Kasumi-1 (cell line): ENCODE measurements around the gene UMPS.

ENCODE experiments used
- DNase-seq, 2 experiments: peaks; one replicate each; lab custom pipeline; 2025; lab: John Stamatoyannopoulos, UW

The UMPS gene

GRCh38 chr3:124763644-124764358 is 33.5 kb downstream of the UMPS start:
- no peak for DNase-seq

DNA sequence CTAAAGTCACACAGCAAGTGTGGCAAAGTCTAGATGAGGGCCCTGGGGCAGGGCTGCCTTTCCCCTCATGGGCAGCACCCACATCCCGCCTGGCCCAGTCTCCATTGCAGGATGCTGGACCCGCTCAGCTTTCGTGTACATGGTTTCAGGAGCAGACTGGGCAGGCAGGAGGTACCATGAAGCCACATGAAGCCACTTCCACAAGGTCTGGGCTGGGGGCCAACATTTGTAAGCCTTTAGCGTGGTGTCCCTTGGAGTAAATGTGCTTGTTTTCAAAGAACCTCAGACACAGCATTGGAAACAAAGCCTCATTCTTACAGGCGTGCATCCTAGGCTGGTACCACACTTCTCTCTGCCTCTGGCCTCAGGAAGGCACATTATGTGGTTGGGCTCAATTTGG is 34.5 kb downstream of the UMPS start:
- no peak for DNase-seq

- DNase-seq = no peak
These were observed 35.1 kb downstream of the UMPS start for GRCh38 chr3:124765197-124765840.

DNA sequence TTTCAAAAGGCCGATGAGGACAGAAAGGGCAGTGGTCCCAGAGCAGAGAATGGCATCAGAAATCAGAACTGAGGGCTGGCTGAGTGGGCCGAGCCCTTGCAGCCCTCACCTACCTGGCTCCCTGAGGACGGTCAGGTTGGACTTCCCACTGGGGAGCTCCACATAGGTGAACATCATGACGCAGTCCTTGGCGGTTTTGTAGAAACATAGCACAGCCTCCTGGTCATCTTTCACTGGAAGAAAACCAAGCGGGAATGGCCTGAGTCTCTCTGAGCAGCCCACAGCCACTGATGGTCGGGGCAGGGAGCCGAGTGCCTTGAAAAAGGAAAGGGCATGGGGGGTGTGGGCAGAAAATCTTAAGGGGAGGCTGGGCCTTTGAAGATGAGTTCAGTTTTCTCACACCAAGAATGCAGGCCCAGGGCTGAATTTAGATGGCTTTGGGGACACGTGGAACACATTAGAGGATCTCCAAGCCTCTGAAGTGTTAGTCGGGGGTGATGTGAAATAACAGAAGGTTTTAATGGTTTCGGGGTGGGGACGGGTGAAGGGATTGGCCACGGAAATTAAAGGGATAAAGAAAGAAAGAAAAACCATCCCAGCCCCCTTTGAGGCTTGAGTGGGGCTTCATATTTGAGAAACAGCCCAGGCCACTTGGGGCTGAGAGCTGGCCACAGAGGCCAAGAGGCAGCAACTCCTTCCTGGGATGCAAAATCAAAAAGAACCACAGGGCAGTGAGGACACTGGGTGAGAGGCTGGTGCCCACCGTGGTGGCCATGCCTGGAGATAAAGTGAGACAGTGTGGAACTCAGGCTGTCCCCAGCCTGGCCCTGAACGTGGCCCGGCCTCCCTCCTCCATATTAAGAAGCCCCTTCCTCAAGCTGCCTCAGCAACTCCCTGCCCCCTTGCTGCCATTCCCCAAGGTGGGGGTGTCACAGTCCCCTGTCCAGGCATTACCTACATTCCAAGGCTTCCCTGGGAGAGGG is 36.2 kb downstream of the UMPS start:
- DNase-seq = no peak

DNA sequence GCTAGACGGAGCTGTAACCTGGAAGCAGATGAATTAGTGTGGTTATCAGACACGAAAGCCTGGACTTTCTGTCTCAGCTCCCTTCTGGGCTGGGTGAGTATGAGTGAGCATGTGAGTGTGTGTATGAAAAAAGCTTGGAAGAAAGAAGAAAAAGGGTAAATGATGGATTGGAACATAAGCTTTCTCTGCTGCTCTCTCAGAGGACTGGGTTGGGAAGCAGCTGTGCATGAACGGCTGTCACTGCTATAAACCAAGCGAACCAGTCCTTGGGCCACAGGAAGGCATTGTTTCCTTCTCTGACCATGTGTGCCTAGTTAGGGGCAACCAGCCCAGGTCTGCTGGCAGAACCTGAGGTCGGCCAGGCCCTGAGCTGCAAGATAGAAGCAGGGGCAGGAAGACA is 37.0 kb downstream of the UMPS start:
- DNase-seq = no peak

DNA sequence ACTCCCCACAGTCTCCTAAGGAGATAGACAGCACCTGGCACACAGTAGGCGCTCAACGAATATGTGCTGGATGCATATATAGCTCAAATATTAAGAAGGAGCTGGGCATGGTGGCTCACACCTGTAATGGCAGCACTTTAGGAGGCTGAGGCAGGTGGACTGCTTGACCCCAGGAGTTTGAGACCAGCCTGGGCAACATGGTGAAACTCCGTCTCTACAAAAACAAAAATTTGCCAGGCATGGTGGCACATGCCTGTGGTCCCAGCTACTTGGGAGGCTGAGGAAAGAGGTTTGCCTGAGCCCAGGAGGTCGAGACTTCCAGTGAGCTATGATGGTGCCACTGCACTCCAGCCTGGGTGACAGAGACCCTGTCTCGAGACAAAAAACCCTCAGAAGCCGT is 37.4 kb downstream of the UMPS start:
- no peak for DNase-seq

GRCh38 chr3:124768812-124769211 is 38.6 kb downstream of the UMPS start:
- no peak for DNase-seq

DNA sequence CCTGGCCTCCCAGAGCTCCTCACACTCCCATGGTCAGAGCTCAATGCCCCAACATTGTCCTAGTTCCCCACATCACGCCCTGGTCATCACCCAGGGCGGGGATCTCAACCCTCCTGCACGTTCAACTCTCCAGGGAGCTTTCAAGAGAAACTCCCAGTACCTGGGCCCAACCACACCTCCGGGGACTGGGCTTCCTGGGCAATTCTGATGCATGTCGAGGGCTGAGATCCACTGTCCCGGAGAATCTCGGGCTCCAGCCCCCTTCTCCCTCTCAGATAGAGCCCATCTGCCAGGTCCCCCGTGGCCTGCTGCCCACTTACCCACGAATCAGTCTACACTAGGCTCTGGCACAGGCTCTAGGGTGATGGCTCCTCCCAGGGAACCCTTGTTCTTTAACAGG is 39.2 kb downstream of the UMPS start:
- no peak for DNase-seq

GRCh38 chr3:124770336-124771082 is 40.3 kb downstream of the UMPS start:
- no peak for DNase-seq

- DNase-seq = no peak
These were observed 40.8 kb downstream of the UMPS start for GRCh38 chr3:124771083-124771445.

DNA sequence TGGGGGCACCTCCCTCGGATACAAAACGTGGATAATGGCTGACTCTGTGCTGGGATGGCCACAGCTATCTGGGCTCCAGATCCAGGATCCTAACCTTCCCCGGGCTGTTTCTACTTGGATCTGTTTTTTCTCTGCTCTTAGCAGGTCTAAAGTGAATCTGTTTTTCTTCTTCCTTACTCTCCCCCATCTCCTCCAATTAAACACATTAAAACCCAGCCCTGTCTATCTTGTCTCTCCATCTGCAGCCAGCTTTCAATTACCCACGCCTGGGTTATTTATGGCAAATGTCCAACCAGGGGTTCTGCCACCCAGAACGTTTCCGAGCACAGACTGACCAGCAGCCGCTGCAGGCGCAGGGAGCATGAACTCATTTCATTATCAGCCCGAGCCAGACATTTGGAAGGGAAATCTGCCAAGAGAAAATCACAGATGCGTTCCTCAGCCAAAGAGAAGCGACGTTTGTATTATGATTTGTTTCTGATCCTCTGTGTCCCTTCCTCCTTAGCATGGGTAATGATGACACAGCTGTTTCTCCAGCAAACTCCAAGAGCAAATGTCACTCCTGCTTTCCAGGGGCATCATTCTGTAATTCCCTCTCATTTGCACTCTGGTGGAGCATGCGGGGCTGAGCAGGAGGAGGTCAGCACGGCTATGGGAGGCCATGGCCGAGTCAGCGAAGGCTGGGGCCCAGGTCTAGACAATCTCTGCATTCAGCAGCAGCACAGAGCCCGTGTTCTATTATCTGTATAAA is 42.0 kb downstream of the UMPS start:
- DNase-seq = no peak

DNA sequence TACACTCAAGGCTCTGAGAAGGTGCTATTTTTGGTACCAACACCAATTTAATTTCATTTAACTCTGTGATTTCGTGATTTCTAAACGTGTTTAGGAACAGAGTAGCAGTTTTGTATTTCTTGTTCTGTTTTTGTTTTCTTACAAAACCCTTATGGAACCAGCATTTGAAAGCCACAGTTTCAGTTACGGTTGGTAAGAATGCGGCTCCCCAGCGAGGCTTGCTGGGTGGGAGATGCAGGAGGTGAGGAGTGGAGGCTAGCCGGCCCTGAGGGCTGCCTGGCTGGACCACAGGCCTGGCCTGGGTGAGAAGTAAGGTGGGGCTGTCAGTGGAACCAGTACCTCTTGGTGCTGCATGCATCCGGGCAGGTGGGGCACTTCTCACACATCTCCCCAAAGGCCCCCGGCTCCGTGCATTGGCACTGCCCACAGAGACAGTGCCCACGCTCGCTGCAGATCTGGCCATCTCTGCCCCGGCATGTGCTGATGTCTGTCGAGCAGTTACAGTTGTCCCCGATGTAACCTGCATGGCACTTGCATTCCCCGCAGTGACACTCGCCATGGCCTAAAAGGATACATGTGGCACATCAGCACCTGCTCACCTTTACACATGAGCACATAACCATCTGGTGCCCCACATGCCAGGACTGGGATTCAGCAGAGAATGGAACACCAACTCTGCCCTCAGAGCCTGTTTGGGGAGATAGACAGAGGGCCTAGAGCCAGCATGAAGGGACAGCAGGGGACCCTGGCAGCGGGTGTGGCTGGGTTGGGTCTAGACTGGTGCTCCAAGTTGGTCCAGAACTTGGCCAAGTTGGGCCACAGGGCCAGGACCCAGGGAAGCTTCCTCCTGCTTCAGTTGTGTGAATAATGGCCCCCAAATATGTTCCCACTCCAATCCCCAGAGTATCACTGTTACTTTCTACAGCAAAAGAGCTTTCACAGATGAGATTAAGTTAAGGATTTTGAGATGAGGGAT is 43.4 kb downstream of the UMPS start:
- DNase-seq = no peak

DNA sequence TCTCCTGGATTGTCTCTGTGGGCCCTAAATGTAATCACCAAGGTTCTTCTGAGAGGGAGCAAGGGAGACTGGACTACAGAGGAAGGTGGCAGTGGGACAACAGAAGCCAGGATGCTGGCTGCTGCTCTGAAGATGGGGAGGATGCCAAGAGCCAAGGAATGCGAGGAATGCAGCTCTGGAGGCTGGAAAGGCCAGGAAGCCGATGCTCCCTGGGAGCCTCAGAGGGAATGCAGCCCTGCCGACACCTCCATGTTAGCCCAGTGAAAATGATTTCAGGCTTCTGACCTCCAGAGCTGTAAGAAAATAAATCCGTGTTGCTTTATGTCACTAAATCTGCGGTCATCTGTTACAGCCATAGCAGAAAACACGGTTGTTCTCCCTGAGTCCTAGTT is 44.1 kb downstream of the UMPS start:
- DNase-seq = no peak

- DNase-seq = no peak
These were observed 44.7 kb downstream of the UMPS start for GRCh38 chr3:124774841-124775402.

DNA sequence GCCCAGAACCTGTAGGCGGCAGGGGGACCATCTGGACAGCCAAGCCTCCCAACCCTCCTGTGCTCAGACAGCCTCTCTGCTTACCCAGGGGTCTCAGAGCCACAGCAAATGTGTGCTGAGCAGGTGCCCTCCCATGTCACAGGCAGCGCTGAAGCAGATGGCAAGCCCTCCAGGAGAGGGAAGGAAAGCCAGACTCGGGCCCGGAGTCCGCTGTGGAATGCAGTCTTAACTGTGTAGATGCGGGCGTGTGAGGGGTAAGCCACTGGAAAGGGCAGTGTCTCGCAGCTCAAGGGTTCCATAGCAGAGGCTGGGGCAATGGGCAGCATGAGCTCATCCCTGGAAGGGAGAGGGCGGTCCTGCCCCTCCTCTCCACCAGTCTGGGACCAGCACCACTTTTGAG is 45.6 kb downstream of the UMPS start:
- DNase-seq = no peak

- no peak for DNase-seq
These were observed 46.6 kb downstream of the UMPS start for GRCh38 chr3:124776856-124777255.

DNA sequence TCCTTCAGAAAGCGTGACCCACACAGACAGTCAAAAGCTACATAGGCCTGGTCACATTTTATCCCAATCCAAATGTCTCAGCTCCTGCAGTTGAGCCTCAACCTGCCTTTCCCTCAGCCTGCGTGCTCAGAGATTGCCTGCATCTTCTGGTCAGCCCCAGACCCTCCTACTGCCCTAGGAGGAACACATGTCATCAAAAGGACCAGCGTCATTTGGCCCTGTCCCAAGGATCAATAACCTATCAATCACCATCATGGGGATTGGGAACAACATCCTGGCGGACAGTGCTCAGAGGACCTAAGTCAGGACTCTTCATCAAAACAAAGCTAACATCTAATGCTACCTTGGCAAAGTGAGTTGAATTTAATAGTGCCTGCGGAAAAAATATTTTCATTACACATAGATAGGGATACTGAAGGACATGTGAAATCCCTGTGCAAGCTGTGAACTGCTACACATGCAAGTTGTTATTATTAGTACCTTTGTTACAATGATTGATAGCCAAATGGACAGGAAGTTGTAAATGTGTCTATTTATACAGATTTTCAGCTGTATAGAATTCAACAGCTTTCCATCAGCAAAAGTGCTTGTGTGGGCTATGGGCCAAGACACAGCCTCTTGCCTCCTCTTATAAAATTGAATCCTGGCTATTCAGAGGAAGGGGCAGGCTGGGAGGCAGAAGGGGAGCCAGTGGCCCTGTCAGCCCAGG is 47.7 kb downstream of the UMPS start:
- DNase-seq = no peak

- DNase-seq = no peak
These were observed 48.9 kb downstream of the UMPS start for GRCh38 chr3:124779116-124779515.

DNA sequence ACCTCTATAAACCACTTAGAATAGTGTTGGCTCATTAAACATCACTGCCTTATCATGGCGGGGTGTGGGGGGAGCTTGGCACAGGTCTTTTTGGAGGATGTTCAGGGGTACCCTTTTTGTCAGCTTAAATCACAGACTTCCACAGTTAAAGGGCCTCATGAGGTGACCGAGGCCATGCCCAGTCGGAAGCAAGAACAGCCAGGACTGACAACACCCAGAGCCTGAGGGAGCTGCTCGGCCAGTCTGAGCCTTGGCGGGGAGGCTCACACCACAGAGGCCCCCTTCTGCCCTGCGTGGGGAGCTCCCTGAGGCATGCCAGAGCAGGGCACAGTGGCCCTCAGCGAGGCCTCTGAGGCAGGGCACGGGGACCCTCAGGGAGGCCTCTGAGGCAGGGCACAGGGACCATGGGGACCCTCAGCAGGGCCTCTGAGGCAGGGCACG is 49.5 kb downstream of the UMPS start:
- DNase-seq = no peak
